A549 (cell line): ENCODE results near the gene HMBS. TPM values are rescaled to one million over a fixed set of nuclear protein-coding genes. Genes with fewer than 3 reads are reported as not detected.
A peak's percentile ranks its signal among the peaks of the same experiment; 100 is the strongest.

Source experiments
- ATAC-seq, 2 experiments: fragments of 200-7000 bp in 1 of 2; fragments of >200 bp in 1 of 2; cut with Nextera tagmentation in 1 of 2; cut with Tn5 transposase in 1 of 2; 3 replicates each; pipeline versions ENCODE4 v1.8.0 to v1.9.1; 2018 to 2020; ENCODE audit warnings: mild to moderate bottlenecking in 1 of 2, moderate library complexity in 1 of 2
- CTCF ChIA-PET: fragments of 300-600 bp; sonication (Branson Sonifier 250); formaldehyde crosslinking; extraction: SDS; loops from one replicate; lab custom pipeline; 2021; ENCODE audit warnings: antibody characterized with exemption, inconsistent platforms; lab: Yijun Ruan, JAX
- POLR2A ChIA-PET: fragments of 350-600 bp; formaldehyde crosslinking; extraction: SDS; loops from one replicate; lab custom pipeline; 2021; ENCODE audit warnings: antibody characterized with exemption, inconsistent platforms; lab: Yijun Ruan, JAX
- DNase-seq, 2 experiments: peaks; one replicate each; pipeline versions ENCODE4 v3.0.0 to v3.0.0-alpha.2; 2011 to 2016; ENCODE audit warnings: low read depth in 1 of 2, low spot score in 1 of 2
- FAIRE-seq: peaks from 2 replicates; lab custom pipeline; 2011; peaks lifted over from hg19 to GRCh38; lab: Jason Lieb, UNC
- H3K27ac ChIP-seq, 2 experiments: fragments of >200 bp; sonication (Bioruptor Twin); formaldehyde crosslinking; 3 replicates each; pipeline ENCODE4 v1.5.1; 2016 to 2017
- H3K4me1 ChIP-seq: fragments of >200 bp; sonication (Bioruptor Twin); formaldehyde crosslinking; 3 replicates; pipeline ENCODE4 v1.6.1; 2016
- H3K4me2 ChIP-seq: fragments of >200 bp; sonication (Bioruptor Twin); formaldehyde crosslinking; 3 replicates; pipeline ENCODE4 v1.6.1; 2016
- H3K4me3 ChIP-seq: fragments of >200 bp; sonication (Bioruptor Twin); formaldehyde crosslinking; 3 replicates; pipeline ENCODE4 v1.5.1; 2016
- H3K9me3 ChIP-seq: fragments of >200 bp; sonication (Bioruptor Twin); formaldehyde crosslinking; 3 replicates; pipeline ENCODE4 v1.6.1; 2016
- CEBPB ChIP-seq, 2 experiments: fragments of >200 bp in 1 of 2; sonication (Bioruptor Twin) in 1 of 2; formaldehyde crosslinking in 1 of 2; IDR thresholded peaks; 2 replicates each; pipeline ENCODE4 v1.6.1; 2012 to 2016
- CHD2 ChIP-seq: fragments of 150-350 bp; IDR thresholded peaks from 2 replicates; pipeline ENCODE4 v1.6.1; 2014; ENCODE audit warnings: low read length; ENCODE audit not compliant: partially characterized antibody
- CHD4 ChIP-seq: fragments of 200-600 bp; sonication (generic); IDR thresholded peaks from 2 replicates; pipeline ENCODE4 v1.6.1; 2016; ENCODE audit warnings: antibody characterized with exemption, mild to moderate bottlenecking, borderline replicate concordance
- EHF ChIP-seq: fragments of 250-450 bp; sonication (Bioruptor Pico); IDR thresholded peaks from 2 replicates; pipeline ENCODE4 v1.5.0; 2020; ENCODE audit warnings: mild to moderate bottlenecking
- ESRRA ChIP-seq: fragments of 150-350 bp; IDR thresholded peaks from 2 replicates; pipeline ENCODE4 v1.6.1; 2014; ENCODE audit warnings: mild to moderate bottlenecking, low read length, borderline replicate concordance
- FOSL2 ChIP-seq, 2 experiments: fragments of 450-650 bp in 1 of 2; fragments of >200 bp in 1 of 2; sonication (Bioruptor Twin) in 1 of 2; formaldehyde crosslinking; IDR thresholded peaks; 2 replicates each; pipeline versions ENCODE4 v1.5.0 to v1.6.1; 2016 to 2020; ENCODE audit warnings: mild to moderate bottlenecking in 1 of 2, moderate library complexity in 1 of 2
- HEYL ChIP-seq: fragments of 250-450 bp; sonication (Bioruptor Pico); IDR thresholded peaks from 2 replicates; pipeline ENCODE4 v1.8.0; 2021; ENCODE audit warnings: mild to moderate bottlenecking, moderate library complexity
- HOXA7 ChIP-seq: fragments of 250-450 bp; sonication (Bioruptor Pico); IDR thresholded peaks from 2 replicates; pipeline ENCODE4 v1.5.0; 2020; ENCODE audit warnings: mild to moderate bottlenecking, moderate library complexity
- HOXB13 ChIP-seq: fragments of 250-450 bp; sonication (Bioruptor Pico); IDR thresholded peaks from 2 replicates; pipeline ENCODE4 v1.5.0; 2020; ENCODE audit warnings: low read depth, mild to moderate bottlenecking, moderate library complexity
- JUN ChIP-seq, 2 experiments: fragments of >200 bp; sonication (Bioruptor Twin); formaldehyde crosslinking; IDR thresholded peaks; 2 replicates in 1 of 2; 3 replicates in 1 of 2; pipeline ENCODE4 v1.6.1; 2016 to 2017
- JUNB ChIP-seq: fragments of >200 bp; sonication (Bioruptor Twin); formaldehyde crosslinking; IDR thresholded peaks from 2 replicates; pipeline ENCODE4 v1.6.1; 2016
- MAFK ChIP-seq: fragments of 450-650 bp; IDR thresholded peaks from 2 replicates; pipeline ENCODE4 v1.6.1; 2014; ENCODE audit not compliant: partially characterized antibody
- MYC ChIP-seq: IDR thresholded peaks from 2 replicates; pipeline ENCODE4 v1.6.1; 2012; ENCODE audit warnings: mild to moderate bottlenecking, inconsistent platforms, low read length, improper control_type of control experiment, borderline replicate concordance
- NPAS2 ChIP-seq: fragments of 250-450 bp; sonication (Bioruptor Pico); IDR thresholded peaks from 2 replicates; pipeline ENCODE4 v1.8.0; 2022; ENCODE audit warnings: mild to moderate bottlenecking, moderate library complexity, borderline replicate concordance
- SMC3 ChIP-seq: fragments of >200 bp; sonication (Bioruptor Twin); formaldehyde crosslinking; IDR thresholded peaks from 3 replicates; pipeline ENCODE4 v1.6.1; 2018; ENCODE audit warnings: inconsistent platforms
- SREBF2 ChIP-seq: fragments of 450-650 bp; IDR thresholded peaks from 2 replicates; pipeline ENCODE4 v1.6.1; 2014; ENCODE audit warnings: mild to moderate bottlenecking, moderate library complexity
- TFCP2L1 ChIP-seq: fragments of 250-450 bp; sonication (Bioruptor Pico); IDR thresholded peaks from 2 replicates; pipeline ENCODE4 v1.5.0; 2021; ENCODE audit warnings: mild to moderate bottlenecking
- ZFP36 ChIP-seq: fragments of 450-650 bp; IDR thresholded peaks from 2 replicates; pipeline ENCODE4 v1.6.1; 2014; ENCODE audit warnings: borderline replicate concordance; ENCODE audit not compliant: partially characterized antibody
- WGBS: methylation state at CpG from one replicate; pipeline ENCODE4 v1.1.6; 2017; ENCODE audit errors: missing lambda C conversion rate; 5-methylcytosine and 5-hydroxymethylcytosine counted together
- polyA plus RNA-seq, 4 experiments: library from polyadenylated mRNA; depleted of rRNA in 3 of 4; stranded (reverse); fragments of >200 nt; fragmentation: RNase III in 1 of 4; extraction: RNeasy Plus Mini Kit Qiagen cat#74134 plus additional on column Dnase treatment in 1 of 4; gene quantifications; 2 replicates in 3 of 4; 3 replicates in 1 of 4; pipeline ENCODE4 v1.2.3, GENCODE V29; 2011 to 2017
- TF ChIP-seq, protein P1 (sequence below): IDR thresholded peaks from 2 replicates; pipeline ENCODE4 v1.6.1; 2012
- TF ChIP-seq, protein P2 (sequence below): fragments of >200 bp; sonication (Bioruptor Twin); formaldehyde crosslinking; IDR thresholded peaks from 3 replicates; pipeline ENCODE4 v1.6.1; 2016
- TF ChIP-seq, protein P3 (sequence below): fragments of 450-650 bp; IDR thresholded peaks from 2 replicates; pipeline ENCODE4 v1.6.1; 2014; ENCODE audit warnings: antibody characterized with exemption
- TF ChIP-seq, protein P4 (sequence below): IDR thresholded peaks from 2 replicates; pipeline ENCODE4 v1.6.1; 2012; ENCODE audit warnings: low read depth, borderline replicate concordance
- TF ChIP-seq, protein P5 (sequence below): fragments of 250-450 bp; sonication (Bioruptor Pico); IDR thresholded peaks from 2 replicates; pipeline ENCODE4 v1.5.0; 2020; ENCODE audit warnings: low read depth, mild to moderate bottlenecking, moderate library complexity

HMBS gene
- polyA plus RNA-seq, 2 of the 4 experiments (the other 2 are of a cell fraction) = 48.8 to 62.2 TPM

DNA sequence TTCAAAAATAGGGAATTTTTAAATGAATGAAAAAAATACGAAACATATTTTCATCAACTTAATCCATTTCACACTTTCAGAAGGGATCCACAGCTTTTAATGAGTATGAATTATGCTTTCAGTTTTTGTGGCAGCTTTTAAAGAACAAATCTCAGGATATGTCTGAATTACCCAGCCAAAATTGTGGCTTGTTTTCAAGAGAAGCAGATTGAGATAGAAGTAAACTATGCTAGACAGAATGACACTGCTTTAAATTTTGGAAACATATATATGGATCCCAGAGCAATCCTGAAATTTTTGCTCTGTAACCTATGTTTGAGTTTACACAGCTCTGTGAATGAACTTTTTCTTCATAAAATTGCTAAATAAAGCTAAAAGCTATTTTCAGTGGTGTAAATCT, 34.3 kb downstream of the HMBS start:
- ChIA-PET CTCF (interaction anchor here (1.2 kb wide), 2 partner anchors 14 to 24 kb away, joined by 3 to 4 read pairs; a partner anchor contains a TSS), POLR2A (no interaction called here)
- Histone ChIP-seq H3K4me1 (peaks cover 10% of the 10 kb centered on the region; the same call in 1 of the 3 replicates), H3K4me3 (no peak overlapping the region), H3K9me3 (no peaks in the 10 kb centered on the region), H3K4me2 (no peak overlapping the region), H3K27ac (no peak overlapping the region)
- TF ChIP-seq TFCP2L1 (CRISPR knock-in tag) = no peak
- TF ChIP-seq HOXA7 (CRISPR knock-in tag) = no peak
- no peak for TF ChIP-seq CEBPB (IDR thresholded peaks at IDR 0.05)
- no peak for TF ChIP-seq SREBF2
- no peak for DNase-seq
- no peak for FAIRE-seq
- ATAC-seq = no peak
- WGBS = 100% methylated on average over 1 of the region's 1 CpG

DNA sequence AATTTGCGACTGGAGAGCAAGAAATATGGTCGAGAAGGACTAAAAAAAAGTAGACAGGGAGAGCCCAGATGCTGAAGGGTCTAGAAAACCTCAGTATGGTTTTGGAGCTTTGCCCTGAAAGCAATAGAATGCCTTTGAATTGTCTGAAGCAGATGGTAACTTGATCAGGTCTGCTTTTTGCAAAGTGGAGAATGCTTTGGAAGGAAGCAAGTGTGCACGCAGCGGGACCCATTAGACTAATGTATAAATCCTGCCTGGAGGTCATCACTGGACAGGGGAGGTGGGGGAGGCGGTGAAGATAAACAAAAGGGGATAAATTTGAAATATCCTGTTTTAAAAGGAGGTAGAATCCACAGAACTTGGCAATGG, 35.9 kb downstream of the HMBS start:
- 9% methylated on average over 5 of the region's 5 CpGs for WGBS
- ATAC-seq (no peak), DNase-seq (no peak), FAIRE-seq (no peak)
- no peaks in the 10 kb centered on the region for H3K9me3 ChIP-seq
- TF ChIP-seq, protein P1, sequence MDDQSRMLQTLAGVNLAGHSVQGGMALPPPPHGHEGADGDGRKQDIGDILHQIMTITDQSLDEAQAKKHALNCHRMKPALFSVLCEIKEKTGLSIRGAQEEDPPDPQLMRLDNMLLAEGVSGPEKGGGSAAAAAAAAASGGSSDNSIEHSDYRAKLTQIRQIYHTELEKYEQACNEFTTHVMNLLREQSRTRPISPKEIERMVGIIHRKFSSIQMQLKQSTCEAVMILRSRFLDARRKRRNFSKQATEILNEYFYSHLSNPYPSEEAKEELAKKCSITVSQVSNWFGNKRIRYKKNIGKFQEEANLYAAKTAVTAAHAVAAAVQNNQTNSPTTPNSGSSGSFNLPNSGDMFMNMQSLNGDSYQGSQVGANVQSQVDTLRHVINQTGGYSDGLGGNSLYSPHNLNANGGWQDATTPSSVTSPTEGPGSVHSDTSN = no peak
- no peak for TF ChIP-seq CHD4
- TF ChIP-seq NPAS2 (CRISPR knock-in tag) = no peak
- no peak for TF ChIP-seq JUNB
- no peak for TF ChIP-seq ESRRA
- ChIA-PET POLR2A (interaction anchor here (1.9 to 2.4 kb wide), 2 partner anchors 9 to 13 kb away, joined by 9 to 11 read pairs; partner anchors contain the start of gene C2CD2L), CTCF (interaction anchor here (0.8 to 2.1 kb wide), 5 partner anchors 8 to 76 kb away, joined by 3 to 7 read pairs (median 3); no protein-coding TSS in a partner anchor)
- peak overlapping the region; percentile 88 to 91 for H3K27ac ChIP-seq
- peak overlapping the region; percentile 78 for H3K4me2 ChIP-seq
- H3K4me1 ChIP-seq = peaks cover 10% of the 10 kb centered on the region; the same call in 1 of the 3 replicates
- H3K4me3 ChIP-seq = peak overlapping the region; percentile 48

DNA sequence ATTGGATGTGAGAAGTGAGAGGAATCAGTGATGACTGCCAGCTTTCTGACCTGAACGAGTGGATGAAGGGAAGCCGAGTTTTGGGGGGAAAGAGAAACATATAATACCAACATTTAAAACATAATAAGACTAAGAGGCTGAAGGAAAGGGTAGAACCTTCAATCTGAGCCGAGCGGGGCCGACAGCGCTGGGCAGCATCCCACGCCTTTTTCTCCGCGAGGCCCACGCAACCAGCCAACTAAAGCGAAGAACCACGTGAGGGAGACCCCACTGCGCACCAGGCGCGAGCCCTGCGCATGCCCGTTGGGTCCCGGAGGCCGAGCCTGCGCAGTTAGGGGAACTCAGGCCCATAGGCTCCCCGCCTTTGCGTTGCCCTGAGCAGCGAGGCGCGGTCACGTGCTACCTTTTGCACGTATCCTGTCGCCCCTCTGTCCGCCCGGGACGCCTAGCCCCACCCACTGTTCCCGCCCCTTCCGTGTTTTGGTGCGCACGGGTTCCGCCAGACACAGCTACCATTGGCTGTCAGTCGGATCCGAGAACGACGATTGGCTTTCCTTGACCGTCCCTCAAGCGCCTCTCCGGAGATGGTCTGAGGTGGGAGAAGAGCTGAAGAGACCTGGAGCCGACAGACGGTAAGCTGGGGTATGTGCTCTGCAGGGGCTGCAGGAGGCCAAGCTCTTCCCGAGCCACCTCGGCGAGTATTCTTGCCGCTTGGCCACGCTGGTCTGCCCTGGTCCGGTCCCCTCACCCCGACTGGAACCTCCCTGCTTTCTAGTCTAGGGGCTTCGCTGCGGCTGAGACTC, 36.5 kb downstream of the HMBS start, which contains the start of gene HINFP:
HINFP (plus strand) TSS at position 573 of the 803 bp plus-strand sequence. CDS start 5,365 bp downstream, outside the sequence.
- FAIRE-seq (no peak), DNase-seq (peak; percentile 91 to 98), ATAC-seq (peak; percentile 99)
- ChIA-PET POLR2A (interaction anchor here (0.6 to 2.4 kb wide), 9 partner anchors 9 to 219 kb away, joined by 3 to 17 read pairs (median 5); partner anchors contain the start of genes C2CD2L, DPAGT1 and NLRX1), CTCF (interaction anchor here (0.8 to 2.1 kb wide), 4 partner anchors 9 to 75 kb away, joined by 3 to 7 read pairs (median 4); no protein-coding TSS in a partner anchor)
- H3K4me1 ChIP-seq = peaks cover 10% of the 10 kb centered on the region; the same call in 1 of the 3 replicates
- WGBS = under 1% methylated on average over 17 of the region's 54 CpGs
- H3K9me3 ChIP-seq = no peaks in the 10 kb centered on the region
- peak within 1 kb of the TSS; percentile 98 for H3K4me2 ChIP-seq
- H3K4me3 ChIP-seq = peak within 1 kb of the TSS; percentile 94
- peak within 1 kb of the TSS; percentile 88 to 91 for H3K27ac ChIP-seq
- TF ChIP-seq HEYL (CRISPR knock-in tag) = no peak
- TF ChIP-seq HOXB13 (CRISPR knock-in tag) = 0 out of 2 replicates have a peak, but pooled peaks have one; percentile 41
- TF ChIP-seq, protein P2, sequence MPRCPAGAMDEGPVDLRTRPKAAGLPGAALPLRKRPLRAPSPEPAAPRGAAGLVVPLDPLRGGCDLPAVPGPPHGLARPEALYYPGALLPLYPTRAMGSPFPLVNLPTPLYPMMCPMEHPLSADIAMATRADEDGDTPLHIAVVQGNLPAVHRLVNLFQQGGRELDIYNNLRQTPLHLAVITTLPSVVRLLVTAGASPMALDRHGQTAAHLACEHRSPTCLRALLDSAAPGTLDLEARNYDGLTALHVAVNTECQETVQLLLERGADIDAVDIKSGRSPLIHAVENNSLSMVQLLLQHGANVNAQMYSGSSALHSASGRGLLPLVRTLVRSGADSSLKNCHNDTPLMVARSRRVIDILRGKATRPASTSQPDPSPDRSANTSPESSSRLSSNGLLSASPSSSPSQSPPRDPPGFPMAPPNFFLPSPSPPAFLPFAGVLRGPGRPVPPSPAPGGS = 0 out of 3 replicates have a peak, but pooled peaks have one; percentile 41
- TF ChIP-seq TFCP2L1 (CRISPR knock-in tag) = no peak
- TF ChIP-seq, protein P3, sequence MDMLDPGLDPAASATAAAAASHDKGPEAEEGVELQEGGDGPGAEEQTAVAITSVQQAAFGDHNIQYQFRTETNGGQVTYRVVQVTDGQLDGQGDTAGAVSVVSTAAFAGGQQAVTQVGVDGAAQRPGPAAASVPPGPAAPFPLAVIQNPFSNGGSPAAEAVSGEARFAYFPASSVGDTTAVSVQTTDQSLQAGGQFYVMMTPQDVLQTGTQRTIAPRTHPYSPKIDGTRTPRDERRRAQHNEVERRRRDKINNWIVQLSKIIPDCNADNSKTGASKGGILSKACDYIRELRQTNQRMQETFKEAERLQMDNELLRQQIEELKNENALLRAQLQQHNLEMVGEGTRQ = peak; percentile 97
- peak; percentile 52 to 54; a peak in 3 of 5 replicates for TF ChIP-seq JUN (IDR thresholded peaks at IDR 0.05)
- TF ChIP-seq FOSL2 (IDR thresholded peaks at IDR 0.05) = no peak
- no peak for TF ChIP-seq FOSL2 (CRISPR knock-in tag; IDR thresholded peaks at IDR 0.05)
- TF ChIP-seq CHD2 = no peak
- TF ChIP-seq MAFK = no peak
- TF ChIP-seq, protein P4, sequence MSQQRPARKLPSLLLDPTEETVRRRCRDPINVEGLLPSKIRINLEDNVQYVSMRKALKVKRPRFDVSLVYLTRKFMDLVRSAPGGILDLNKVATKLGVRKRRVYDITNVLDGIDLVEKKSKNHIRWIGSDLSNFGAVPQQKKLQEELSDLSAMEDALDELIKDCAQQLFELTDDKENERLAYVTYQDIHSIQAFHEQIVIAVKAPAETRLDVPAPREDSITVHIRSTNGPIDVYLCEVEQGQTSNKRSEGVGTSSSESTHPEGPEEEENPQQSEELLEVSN = peak; percentile 95
- TF ChIP-seq, protein P1 = peak; percentile 80
- TF ChIP-seq, protein P5, sequence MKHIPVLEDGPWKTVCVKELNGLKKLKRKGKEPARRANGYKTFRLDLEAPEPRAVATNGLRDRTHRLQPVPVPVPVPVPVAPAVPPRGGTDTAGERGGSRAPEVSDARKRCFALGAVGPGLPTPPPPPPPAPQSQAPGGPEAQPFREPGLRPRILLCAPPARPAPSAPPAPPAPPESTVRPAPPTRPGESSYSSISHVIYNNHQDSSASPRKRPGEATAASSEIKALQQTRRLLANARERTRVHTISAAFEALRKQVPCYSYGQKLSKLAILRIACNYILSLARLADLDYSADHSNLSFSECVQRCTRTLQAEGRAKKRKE (CRISPR knock-in tag) = peak; percentile 50; the same call in 1 of the 2 replicates
- no peak for TF ChIP-seq SMC3
- TF ChIP-seq MYC = no peak
- TF ChIP-seq ZFP36 = no peak
- TF ChIP-seq EHF (CRISPR knock-in tag) = peak; percentile 66; the same call in 1 of the 2 replicates
